Measurements from ENCODE around the gene CDK14. TPM values are rescaled to one million over a fixed set of nuclear protein-coding genes. Genes with fewer than 3 reads are reported as not detected.

Gene CDK14
- total RNA-seq, 4 donors from 2014 or later, result 0.38 to 3.6 (median 1.3) TPM

DNA sequence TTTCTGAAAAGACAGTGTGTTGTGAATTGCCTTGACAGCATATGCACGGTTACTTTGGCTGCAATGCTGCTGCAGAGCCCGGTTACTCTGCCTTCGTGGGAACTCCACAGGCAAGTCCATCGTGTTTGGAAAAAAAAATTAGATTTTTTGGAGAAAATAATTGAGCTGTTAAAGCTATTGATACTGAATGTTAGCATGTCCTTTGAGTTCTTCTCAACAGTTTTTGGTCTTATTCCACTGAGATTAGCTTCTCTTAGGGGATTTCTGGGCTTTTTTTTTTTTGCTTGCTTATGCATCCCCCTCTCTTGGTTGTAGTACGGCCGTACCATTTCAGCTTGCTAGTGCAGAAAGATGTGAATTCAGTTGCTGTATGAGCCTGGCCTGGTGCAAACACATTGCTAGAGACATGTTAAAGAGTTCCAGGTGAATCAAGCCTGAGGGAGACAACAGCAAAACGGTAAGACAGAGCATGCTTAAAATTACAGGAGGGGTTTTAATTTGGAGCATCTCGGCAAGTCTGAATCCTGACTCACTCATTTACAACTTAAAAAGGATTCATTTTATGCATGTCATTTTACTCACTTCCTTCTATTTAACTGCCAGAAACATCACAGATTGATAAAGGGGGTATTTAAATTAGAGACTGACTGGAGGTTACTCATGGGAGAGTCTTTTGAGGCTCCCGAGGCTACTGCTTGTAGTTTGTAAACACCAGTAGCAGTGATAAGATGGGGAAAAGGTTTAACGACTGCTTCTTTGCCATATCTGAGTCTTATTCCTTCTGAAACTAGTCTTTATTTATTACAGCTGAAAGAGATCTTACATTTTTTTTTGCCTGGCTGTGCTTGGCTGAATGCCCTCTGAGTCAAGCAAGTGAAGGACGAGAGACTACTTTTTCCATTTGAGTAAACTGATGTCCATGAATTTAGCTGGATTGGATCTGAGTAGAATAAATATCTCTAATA is 113.7 kb downstream of the CDK14 start:
- intact Hi-C loops (cut with DNase I), result no loop called here
- TF ChIP-seq, protein P1, sequence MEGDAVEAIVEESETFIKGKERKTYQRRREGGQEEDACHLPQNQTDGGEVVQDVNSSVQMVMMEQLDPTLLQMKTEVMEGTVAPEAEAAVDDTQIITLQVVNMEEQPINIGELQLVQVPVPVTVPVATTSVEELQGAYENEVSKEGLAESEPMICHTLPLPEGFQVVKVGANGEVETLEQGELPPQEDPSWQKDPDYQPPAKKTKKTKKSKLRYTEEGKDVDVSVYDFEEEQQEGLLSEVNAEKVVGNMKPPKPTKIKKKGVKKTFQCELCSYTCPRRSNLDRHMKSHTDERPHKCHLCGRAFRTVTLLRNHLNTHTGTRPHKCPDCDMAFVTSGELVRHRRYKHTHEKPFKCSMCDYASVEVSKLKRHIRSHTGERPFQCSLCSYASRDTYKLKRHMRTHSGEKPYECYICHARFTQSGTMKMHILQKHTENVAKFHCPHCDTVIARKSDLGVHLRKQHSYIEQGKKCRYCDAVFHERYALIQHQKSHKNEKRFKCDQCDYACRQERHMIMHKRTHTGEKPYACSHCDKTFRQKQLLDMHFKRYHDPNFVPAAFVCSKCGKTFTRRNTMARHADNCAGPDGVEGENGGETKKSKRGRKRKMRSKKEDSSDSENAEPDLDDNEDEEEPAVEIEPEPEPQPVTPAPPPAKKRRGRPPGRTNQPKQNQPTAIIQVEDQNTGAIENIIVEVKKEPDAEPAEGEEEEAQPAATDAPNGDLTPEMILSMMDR (IDR thresholded peaks at IDR 0.05), result no peak
- TF ChIP-seq POLR2A (IDR thresholded peaks at IDR 0.05), result no peak
- Histone ChIP-seq H3K36me3 (no peaks in the 10 kb centered on the region), H3K4me1 (peaks cover 0 to 13% (median 0%) of the 10 kb centered on the region in 3 donors), H3K4me3 (peak overlapping the region in 1 of 4 donors; percentile 1), H3K9me3 (no peaks in the 10 kb centered on the region), H3K27ac (peak overlapping the region in 1 of 4 donors; percentile 2), H3K27me3 (no peaks in the 10 kb centered on the region)
- no peak for DNase-seq
- 31 to 38% methylated on average over 11 of the region's 11 CpGs for WGBS, 2 donors

DNA sequence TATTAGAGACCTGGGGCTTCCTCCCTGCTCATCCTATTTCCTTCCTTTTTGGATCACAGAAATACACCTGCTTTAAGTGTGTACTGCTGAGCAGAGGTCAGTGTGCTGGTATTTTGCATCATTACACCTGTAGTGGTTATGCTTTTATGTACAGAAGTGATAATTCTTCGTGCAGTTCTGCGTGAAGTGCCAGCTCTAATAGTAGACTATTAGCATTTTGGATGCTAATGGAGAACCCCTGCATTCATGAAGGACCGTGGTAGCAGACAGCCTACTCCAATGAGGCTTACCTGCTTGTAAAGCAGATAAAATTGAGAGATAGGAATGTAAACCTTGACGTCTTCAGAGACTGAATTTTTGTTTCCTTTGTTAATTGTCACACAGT is 114.3 kb downstream of the CDK14 start:
- WGBS, 2 donors, result 62 to 70% methylated on average over 4 of the region's 4 CpGs
- DNase-seq, result no peak
- H3K27ac ChIP-seq, result no peak overlapping the region
- TF ChIP-seq, protein P1 (IDR thresholded peaks at IDR 0.05), result no peak
- no peak for TF ChIP-seq POLR2A (IDR thresholded peaks at IDR 0.05)
- H3K9me3 ChIP-seq, result no peaks in the 10 kb centered on the region
- H3K36me3 ChIP-seq, result no peaks in the 10 kb centered on the region
- intact Hi-C loops (cut with DNase I), result no loop called here
- no peak overlapping the region for H3K4me3 ChIP-seq
- peaks cover 0 to 13% (median 0%) of the 10 kb centered on the region in 3 donors for H3K4me1 ChIP-seq
- H3K27me3 ChIP-seq, result no peaks in the 10 kb centered on the region

DNA sequence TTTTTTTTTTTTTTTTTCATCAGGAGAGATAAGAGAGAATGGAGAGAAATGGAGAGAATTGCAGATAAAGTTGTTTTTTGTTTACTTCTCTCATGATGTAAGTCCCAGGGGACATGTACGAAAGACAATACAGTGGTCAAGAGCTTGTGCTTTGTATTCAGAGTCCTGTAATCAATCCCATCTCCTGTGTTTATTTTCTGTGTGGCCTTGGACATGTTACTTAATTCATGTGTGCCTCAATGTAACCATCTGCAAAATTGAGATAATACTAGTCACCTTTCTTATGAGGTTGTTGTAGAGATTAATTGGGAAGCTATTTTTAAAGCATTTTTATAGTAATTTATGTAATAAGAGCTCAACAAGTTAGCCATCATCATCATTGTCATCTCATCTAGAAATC is 117.5 kb downstream of the CDK14 start:
- TF ChIP-seq POLR2A (IDR thresholded peaks at IDR 0.05), result no peak
- TF ChIP-seq, protein P1 (IDR thresholded peaks at IDR 0.05), result no peak
- no peak for DNase-seq
- Histone ChIP-seq H3K36me3 (no peaks in the 10 kb centered on the region), H3K4me3 (no peak overlapping the region), H3K9me3 (no peaks in the 10 kb centered on the region), H3K4me1 (peaks cover 0 to 13% (median 0%) of the 10 kb centered on the region in 3 donors), H3K27me3 (no peaks in the 10 kb centered on the region), H3K27ac (no peak overlapping the region)
- WGBS, 2 donors, result 80 to 81% methylated on average over 1 of the region's 1 CpG
- intact Hi-C loops (cut with DNase I), result no loop called here

DNA sequence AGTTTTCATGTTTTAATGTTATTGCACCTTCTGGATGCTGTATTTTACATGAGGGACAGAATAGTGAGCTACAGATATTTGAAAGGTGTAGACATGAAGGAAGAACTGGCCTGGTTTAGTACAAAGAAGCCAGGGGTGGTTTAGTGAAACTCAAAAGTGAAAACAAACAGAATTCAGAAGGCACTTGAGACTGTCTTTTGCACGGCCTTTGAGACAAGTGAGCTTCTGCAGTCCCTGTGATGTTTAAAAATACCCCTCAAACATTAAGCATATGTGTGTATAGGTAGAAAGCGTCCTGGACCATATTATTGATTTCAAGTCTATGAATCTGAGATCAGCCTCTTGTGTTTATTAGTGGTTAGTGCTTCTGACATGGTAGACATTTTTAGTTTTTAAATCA is 118.9 kb downstream of the CDK14 start:
- H3K36me3 ChIP-seq, result no peaks in the 10 kb centered on the region
- no peak for TF ChIP-seq POLR2A (IDR thresholded peaks at IDR 0.05)
- TF ChIP-seq, protein P1 (IDR thresholded peaks at IDR 0.05), result no peak
- no peaks in the 10 kb centered on the region for H3K27me3 ChIP-seq
- WGBS, 2 donors, result 83 to 84% methylated on average over 2 of the region's 2 CpGs
- no peak overlapping the region for H3K27ac ChIP-seq
- intact Hi-C loops (cut with DNase I), result no loop called here
- H3K4me3 ChIP-seq, result no peak overlapping the region
- H3K9me3 ChIP-seq, result no peaks in the 10 kb centered on the region
- H3K4me1 ChIP-seq, result peaks cover 0 to 6% (median 0%) of the 10 kb centered on the region in 3 donors
- no peak for DNase-seq

DNA sequence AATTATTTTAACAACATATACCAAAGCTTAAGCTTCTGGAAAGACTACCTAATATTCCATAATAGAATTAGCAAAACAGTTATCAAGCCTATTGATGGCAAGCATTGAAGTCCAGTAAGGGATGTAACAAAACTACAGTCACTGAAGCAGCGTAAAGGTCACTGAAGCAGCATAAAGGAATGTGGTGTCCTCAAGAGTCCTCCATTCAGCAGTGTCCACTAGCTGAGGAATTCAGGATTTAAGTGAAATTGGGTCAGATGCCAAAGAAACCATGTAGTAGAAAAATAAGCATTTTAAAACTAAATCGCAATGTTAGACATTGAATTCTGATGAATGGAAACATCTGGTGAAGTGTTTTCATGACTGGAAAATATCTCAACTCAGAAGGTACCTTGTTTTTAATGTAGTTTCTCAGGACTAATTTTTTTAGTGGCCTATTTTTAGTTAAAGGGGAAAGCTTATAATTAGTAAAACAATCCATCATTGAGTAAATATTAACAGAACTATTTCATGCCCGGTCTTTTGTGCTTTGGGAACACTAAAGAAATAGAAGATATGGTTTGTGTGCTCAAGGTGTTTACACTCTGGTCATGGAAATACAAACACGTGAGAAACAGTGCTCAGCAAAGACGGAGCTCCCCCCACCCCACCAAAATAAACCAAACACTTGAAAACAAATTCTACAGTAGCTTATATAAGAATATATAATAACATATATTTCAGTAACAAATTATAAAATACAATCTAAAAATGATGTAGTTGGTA is 121.4 kb downstream of the CDK14 start:
- H3K36me3 ChIP-seq, result no peaks in the 10 kb centered on the region
- no peak overlapping the region for H3K27ac ChIP-seq
- peaks cover 0 to 11% (median 0%) of the 10 kb centered on the region in 3 donors for H3K4me1 ChIP-seq
- H3K9me3 ChIP-seq, result no peaks in the 10 kb centered on the region
- H3K27me3 ChIP-seq, result no peaks in the 10 kb centered on the region
- intact Hi-C loops (cut with DNase I), result no loop called here
- WGBS, 2 donors, result 54 to 67% methylated on average over 5 of the region's 5 CpGs
- no peak for TF ChIP-seq POLR2A (IDR thresholded peaks at IDR 0.05)
- TF ChIP-seq, protein P1 (IDR thresholded peaks at IDR 0.05), result no peak
- DNase-seq, result no peak
- no peak overlapping the region for H3K4me3 ChIP-seq

Measured in esophagus squamous epithelium (tissue), 5 donors.